HG03575 (cell line): ENCODE results near the gene ZNF296.

Experiments used
- ATAC-seq: cut with Tn5 transposase; IDR thresholded peaks from one replicate; pipeline ENCODE4 v1.9.1; 2021; ENCODE audit not compliant: unreplicated experiment, insufficient number of reproducible peaks, low FRiP score; ENCODE audit errors: extremely low read depth

Gene ZNF296

GRCh38 chr19:45038931-45039893 lies 37.1 kb downstream of the ZNF296 start, which contains the start of gene CLASRP:
CLASRP (plus strand) TSS chr19:45039045; CDS start chr19:45040213, 1,168 bp downstream.
- no peak for ATAC-seq

- ATAC-seq, result no peak
Measured at GRCh38 chr19:45037393-45038169, 38.7 kb downstream of the ZNF296 start.

- ATAC-seq, result no peak
Measured at GRCh38 chr19:45035755-45036154, 40.5 kb downstream of the ZNF296 start.

- ATAC-seq, result no peak
Measured at GRCh38 chr19:45032421-45032820, 43.9 kb downstream of the ZNF296 start.

GRCh38 chr19:45030825-45031224 lies 45.5 kb downstream of the ZNF296 start:
- ATAC-seq, result no peak

GRCh38 chr19:45027371-45027770 lies 48.9 kb downstream of the ZNF296 start:
- no peak for ATAC-seq

GRCh38 chr19:45025264-45025663 lies 51.0 kb downstream of the ZNF296 start:
- ATAC-seq, result no peak

- no peak for ATAC-seq
Measured at GRCh38 chr19:45023048-45023447, 53.2 kb downstream of the ZNF296 start.

- ATAC-seq, result no peak
Measured at GRCh38 chr19:45021971-45022370, 54.3 kb downstream of the ZNF296 start.
